Muscle layer of colon (tissue), 2 donors: ENCODE data around the gene TRIM15.
"Not testable (repeated sequence)": the region's sequence is repeated elsewhere in the genome, so short reads cannot be mapped to it uniquely, and the experiment has no call there.

ENCODE experiments used
- H3K27ac ChIP-seq: one replicate; pipeline ENCODE4 v1.7.0; 2013; ENCODE audit warnings: low read depth, mild to moderate bottlenecking, low read length, moderate library complexity
- H3K27me3 ChIP-seq, 2 donors: one replicate each; pipeline ENCODE4 v1.7.0; 2013; ENCODE audit warnings: low read length in 2 of 2, mild to moderate bottlenecking in 2 of 2; ENCODE audit not compliant: insufficient read depth in 2 of 2, control insufficient read depth in 1 of 2
- H3K36me3 ChIP-seq: one replicate; pipeline ENCODE4 v1.7.0; 2013; ENCODE audit warnings: mild to moderate bottlenecking, low read length; ENCODE audit not compliant: insufficient read depth
- H3K4me1 ChIP-seq: one replicate; pipeline ENCODE4 v1.7.0; 2013; ENCODE audit warnings: mild to moderate bottlenecking, low read length; ENCODE audit not compliant: insufficient read depth
- H3K4me3 ChIP-seq, 2 donors: one replicate each; pipeline ENCODE4 v1.7.0; 2013; ENCODE audit warnings: low read length in 2 of 2, low read depth in 1 of 2, mild to moderate bottlenecking in 1 of 2, moderate library complexity in 1 of 2
- H3K9ac ChIP-seq: one replicate; pipeline ENCODE4 v1.7.0; 2013; ENCODE audit warnings: low read length
- H3K9me3 ChIP-seq: one replicate; pipeline ENCODE4 v1.7.0; 2013; ENCODE audit warnings: mild to moderate bottlenecking, low read length
- donor health status: abdominal sarcoma.
- donor health status: Adenocarcinoma of cecum.

TRIM15 gene

DNA sequence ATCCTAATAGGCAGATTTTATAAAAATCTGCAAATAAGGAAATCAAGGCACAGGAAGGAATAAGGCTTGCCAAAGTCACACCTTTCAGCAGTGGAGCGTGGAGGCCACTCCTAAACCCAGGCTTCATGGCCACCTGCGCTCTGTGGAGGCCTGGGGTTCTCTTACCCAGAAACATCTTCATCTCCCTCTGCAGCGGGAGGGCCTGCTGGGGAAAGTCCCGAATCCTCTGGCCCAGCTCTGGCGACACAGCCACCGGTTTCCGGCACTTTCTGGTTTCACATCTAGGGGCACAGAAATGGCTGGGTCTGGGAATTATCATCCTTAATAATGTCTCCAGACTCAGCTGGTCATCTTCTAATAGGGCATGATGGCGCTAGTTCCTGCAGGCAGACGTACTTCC lies 6.6 kb upstream of the TRIM15 start:
- no peak overlapping the region for H3K4me3 ChIP-seq
- H3K4me1 ChIP-seq = peaks cover 4% of the 10 kb centered on the region
- H3K9ac ChIP-seq = no peak overlapping the region
- no peaks in the 10 kb centered on the region for H3K36me3 ChIP-seq
- H3K27ac ChIP-seq = no peak overlapping the region
- no peaks in the 10 kb centered on the region for H3K9me3 ChIP-seq
- H3K27me3 ChIP-seq = no peaks in the 10 kb centered on the region

DNA sequence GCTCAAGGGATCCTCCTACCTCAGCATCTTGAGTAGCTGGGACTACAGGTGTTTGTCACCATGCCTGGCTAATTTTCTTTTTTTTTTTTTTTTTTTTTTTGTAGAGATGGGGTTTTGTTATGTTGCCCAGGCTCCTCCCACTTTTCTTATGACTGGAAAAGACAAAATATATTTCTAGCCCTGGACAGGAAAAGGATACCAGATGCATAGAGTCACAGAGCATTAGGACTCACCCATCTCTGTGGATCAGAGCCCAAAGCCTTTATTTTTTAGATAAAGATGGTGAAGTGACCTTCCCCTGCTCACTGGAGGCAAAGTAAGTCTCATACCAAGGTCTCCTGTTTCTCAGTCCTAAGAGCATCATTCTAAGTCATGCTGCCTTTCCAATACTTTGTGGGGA lies 5.8 kb upstream of the TRIM15 start:
- Histone ChIP-seq H3K36me3 (no peaks in the 10 kb centered on the region), H3K27me3 (no peaks in the 10 kb centered on the region), H3K27ac (no peak overlapping the region), H3K4me3 (no peak overlapping the region), H3K9me3 (no peaks in the 10 kb centered on the region), H3K9ac (no peak overlapping the region), H3K4me1 (peaks cover 4% of the 10 kb centered on the region)

DNA sequence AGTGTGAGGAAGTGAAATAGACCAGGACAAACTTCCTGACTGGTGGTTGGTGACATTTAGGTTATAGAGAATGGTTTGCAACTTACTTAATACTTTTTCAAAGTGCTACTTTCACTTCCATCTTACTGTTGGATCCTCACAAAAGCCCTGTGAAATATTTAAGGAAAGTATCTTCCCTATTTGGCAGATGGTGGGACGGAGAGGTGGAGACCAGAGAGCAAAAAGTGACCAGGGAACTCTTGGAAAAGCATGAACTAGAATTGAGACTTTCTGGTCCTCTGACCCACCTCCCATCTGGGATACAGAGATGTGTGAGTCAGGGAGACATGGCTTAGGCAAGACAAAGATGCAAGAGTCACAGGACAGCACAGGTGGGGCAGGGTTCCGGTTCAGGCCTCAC lies 5.3 kb upstream of the TRIM15 start:
- Histone ChIP-seq H3K36me3 (no peaks in the 10 kb centered on the region), H3K4me1 (peaks cover 4% of the 10 kb centered on the region), H3K9me3 (no peaks in the 10 kb centered on the region), H3K4me3 (no peak overlapping the region), H3K9ac (no peak overlapping the region), H3K27ac (no peak overlapping the region), H3K27me3 (no peaks in the 10 kb centered on the region)

DNA sequence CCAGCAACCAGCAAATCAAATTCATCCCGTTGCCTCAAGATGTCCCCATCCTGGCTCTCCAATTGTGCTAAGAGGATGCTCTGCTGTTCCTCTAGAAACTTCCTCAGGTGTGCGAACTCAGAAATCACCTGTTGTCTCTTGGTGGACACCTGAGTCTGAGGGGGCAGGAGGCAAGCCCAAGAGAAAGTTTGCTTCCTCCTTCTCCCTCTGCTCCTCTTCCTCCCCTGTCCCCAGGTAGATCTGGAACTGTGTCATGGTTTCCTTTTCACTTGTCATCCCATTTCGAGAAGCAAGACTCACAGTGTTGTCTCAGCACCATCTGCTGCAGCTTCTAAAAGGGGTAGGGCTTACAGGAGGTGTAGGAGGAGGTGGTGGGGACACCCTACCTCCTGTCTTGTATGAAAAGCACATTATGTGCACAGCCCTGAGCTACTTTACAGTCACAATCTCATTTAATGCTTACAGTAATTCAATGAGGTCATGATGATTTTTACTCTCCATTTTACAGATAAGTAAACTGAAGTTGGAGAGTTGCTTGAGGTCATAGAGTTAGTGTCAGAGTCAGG lies 4.8 kb upstream of the TRIM15 start:
- Histone ChIP-seq H3K27me3 (no peaks in the 10 kb centered on the region), H3K4me3 (no peak overlapping the region), H3K36me3 (no peaks in the 10 kb centered on the region), H3K4me1 (peaks cover 4% of the 10 kb centered on the region), H3K9me3 (no peaks in the 10 kb centered on the region), H3K9ac (no peak overlapping the region), H3K27ac (no peak overlapping the region)

DNA sequence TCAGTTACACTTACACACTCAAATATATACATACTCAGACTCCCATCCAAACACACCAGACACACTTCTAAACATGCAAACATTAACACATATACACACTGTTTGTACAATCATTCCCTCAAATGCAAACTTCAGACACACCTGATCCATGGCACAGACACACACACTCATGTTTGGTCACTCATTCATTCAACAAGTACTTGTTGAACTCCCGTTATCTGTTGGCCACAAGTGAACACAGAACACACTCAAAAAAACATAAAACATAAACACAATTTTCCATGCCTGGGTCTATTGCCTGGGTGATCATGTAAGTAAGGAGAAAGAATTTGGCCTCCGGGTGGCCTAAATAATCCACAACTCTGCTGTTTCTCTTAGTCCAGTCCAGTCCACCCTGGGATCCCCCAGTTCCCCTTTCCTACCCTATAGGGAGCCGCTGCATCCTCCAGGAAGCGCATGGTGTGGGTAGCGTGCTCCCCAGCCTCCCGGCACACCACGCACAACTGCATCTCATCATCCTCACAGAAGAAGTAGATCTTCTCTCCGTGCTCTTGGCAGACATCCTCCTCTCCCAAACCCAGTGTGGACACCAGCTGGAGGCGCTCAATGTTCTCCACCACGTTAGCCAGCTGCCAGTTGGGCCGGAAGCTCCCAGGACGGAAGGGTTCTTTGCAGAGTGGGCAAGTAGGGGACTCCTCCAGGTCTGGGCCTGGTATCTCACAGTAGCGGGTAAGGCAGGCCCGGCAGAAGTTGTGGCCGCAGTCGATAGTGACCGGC lies 3.1 kb upstream of the TRIM15 start:
- no peaks in the 10 kb centered on the region for H3K36me3 ChIP-seq
- peaks cover 4% of the 10 kb centered on the region for H3K4me1 ChIP-seq
- H3K9me3 ChIP-seq = no peaks in the 10 kb centered on the region
- H3K4me3 ChIP-seq = no peak overlapping the region
- no peak overlapping the region for H3K27ac ChIP-seq
- H3K9ac ChIP-seq = no peak overlapping the region
- no peaks in the 10 kb centered on the region for H3K27me3 ChIP-seq

DNA sequence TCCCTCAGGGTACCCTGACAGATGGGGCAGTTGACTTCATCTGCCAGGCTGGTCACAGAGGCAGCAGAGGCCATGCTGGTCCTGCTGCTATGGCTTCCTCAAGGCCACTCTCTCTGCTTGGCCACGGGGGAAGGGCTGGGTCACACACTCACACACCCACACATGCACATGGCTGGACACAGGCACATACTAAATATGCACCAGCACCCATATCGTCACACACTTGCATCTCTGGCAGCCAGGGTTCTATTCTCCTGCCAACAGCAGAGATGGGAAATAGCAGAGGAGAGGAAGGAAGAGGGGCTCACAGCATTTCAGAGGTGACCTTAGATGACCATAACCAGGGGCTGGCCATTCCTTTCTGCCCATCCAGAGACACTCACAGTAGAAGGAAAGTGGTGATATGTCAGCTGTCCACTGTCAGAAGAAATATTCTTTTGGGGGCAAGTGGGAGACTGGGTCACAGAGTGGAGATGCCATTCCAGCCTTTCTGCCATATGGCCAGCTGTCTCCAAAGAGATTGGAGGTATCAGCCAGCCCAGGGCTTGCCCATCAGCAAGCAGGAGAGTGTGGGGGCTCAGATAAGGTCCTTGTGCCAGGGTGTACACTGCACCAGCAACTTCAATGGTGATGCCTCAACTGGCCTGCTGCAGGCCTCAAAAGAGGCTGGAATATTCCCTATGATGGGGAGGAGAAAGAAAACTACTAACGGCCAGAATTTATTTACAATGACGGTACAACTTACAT lies 2.4 kb upstream of the TRIM15 start, which contains the start of gene TRIM10:
TSS of gene TRIM10 (minus strand) at position 427 of the 747 bp plus-strand sequence. CDS start at position 74, 353 bp downstream.
- H3K4me1 ChIP-seq = no peaks in the 10 kb centered on the region
- no peak within 1 kb of the TSS for H3K27ac ChIP-seq
- no peak within 1 kb of the TSS for H3K9ac ChIP-seq

DNA sequence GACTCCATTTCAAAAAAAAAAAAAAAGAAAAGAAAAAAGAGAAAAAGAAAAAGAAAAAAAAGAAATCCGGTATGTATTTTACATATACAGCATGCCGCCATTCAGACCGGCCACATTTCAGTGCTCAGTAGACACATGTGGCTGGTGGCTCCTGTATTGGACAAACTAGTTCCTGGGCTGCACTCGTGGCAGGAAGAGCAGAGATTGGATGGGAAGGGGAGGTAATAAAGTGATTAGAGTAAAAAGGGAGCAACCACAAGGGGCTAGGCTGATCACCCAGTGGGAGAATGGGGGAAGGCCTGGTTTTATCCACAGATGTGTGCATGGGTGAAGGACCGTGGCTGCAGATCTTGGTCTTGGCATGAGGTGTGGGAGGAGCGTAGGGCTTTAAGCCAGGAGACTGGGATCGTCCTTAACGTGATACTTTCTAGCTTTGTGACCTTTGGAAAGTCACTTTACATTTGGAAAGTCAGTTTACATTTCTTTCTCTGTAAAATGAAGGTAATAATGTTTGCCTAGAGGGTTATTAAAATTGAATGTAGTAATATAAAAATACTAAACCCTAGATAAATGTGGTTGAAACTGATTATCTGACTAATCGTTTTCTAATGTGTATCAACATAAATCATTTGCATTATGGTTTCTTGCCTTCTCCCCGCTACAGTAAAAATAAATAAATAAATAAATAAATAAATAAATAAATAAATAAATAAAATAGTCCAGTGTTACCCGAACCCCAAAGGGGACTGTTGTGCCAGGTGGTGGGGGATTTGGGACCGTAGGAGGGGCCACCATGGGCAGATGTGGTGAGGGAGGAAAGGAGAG lies 869 bp upstream of the TRIM15 start:
- Histone ChIP-seq H3K9me3 (no peaks in the 10 kb centered on the region), H3K27me3 (no peaks in the 10 kb centered on the region), H3K27ac (no peak overlapping the region), H3K4me3 (no peak overlapping the region), H3K36me3 (no peaks in the 10 kb centered on the region), H3K4me1 (no peaks in the 10 kb centered on the region), H3K9ac (no peak overlapping the region)

More for the DNA sequence above, 2.4 kb upstream of the TRIM15 start, which contains the start of gene TRIM10:
- Histone ChIP-seq H3K27me3 (no peaks in the 10 kb centered on the region), H3K9me3 (no peaks in the 10 kb centered on the region), H3K36me3 (no peaks in the 10 kb centered on the region), H3K4me3 (no peak within 1 kb of the TSS)

DNA sequence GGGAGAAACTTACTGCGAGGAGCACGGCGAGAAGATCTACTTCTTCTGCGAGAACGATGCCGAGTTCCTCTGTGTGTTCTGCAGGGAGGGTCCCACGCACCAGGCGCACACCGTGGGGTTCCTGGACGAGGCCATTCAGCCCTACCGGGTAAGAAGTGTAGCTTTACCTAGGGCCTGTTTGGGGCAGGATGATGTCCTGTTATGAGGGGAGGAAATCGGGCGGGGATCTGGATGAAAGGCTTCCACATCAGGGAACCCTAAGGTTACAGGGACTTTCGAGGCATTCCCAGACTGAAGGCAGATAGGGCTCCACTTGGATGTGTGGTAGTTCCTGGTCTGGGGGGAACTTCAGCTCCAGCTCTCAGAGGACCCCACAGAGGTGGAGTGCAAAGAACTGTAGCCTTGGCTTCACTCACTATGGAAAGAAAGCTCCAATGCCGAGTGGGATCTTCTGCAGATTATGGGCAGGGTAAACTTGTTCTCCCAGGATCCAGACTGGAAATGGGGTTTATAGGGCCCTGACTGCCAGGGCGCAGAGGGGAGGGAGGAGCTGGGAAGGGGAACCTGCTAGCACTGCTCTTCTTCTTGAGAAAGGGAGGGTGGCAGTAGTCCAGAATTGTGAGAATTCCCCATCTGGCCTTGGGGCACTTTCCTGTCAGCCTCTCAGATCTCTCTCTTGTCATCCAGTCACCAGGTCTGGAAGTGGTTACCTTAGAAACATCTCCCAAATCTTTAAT lies 740 bp downstream of the TRIM15 start:
- no peaks in the 10 kb centered on the region for H3K4me1 ChIP-seq
- no peaks in the 10 kb centered on the region for H3K9me3 ChIP-seq
- no peak overlapping the region for H3K27ac ChIP-seq
- peaks cover 0 to 6% of the 10 kb centered on the region in 2 donors for H3K27me3 ChIP-seq
- no peak overlapping the region for H3K4me3 ChIP-seq
- no peaks in the 10 kb centered on the region for H3K36me3 ChIP-seq
- no peak overlapping the region for H3K9ac ChIP-seq

DNA sequence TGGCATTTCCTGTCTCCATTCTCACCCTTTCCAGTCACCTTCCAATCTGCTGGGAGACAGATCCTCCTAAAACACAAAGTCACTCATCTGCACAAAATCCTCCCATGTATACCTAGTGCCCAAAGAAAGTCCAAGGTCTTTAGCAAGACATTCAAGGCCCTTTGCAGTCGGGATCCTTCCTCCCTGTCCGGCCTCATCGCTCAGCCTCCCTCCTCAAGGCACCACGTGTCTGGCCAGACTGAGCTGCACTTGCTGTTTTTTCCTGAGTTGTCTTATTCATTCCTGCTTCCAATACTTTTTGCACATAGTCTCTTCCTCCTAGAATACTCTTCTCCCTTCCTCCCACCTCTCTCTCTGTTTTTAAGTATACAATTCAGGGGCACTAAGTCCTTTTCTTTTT lies 1.4 kb downstream of the TRIM15 start:
- no peaks in the 10 kb centered on the region for H3K36me3 ChIP-seq
- H3K4me1 ChIP-seq = no peaks in the 10 kb centered on the region
- H3K27me3 ChIP-seq = peaks cover 0 to 8% of the 10 kb centered on the region in 2 donors
- no peaks in the 10 kb centered on the region for H3K9me3 ChIP-seq
- H3K27ac ChIP-seq = no peak overlapping the region
- no peak overlapping the region for H3K4me3 ChIP-seq
- no peak overlapping the region for H3K9ac ChIP-seq

DNA sequence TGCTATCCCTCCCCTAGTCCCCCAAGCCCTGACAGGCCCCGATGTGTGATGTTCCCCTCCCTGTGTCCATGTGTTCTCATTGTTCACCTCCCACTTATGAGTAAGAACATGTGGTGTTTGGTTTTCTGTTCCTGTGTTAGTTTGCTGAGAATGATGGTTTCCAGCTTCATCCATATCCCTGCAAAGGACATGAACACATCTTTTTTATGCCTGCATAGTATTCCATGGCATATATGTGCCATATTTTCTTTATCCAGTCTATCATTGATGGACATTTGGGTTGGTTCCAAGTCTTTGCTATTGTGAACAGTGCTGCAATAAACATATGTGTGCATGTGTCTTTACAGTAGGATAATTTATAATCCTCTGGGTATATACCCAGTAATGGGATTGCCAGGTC lies 1.9 kb downstream of the TRIM15 start:
- not testable (repeated sequence) for H3K27me3 ChIP-seq, H3K4me1 ChIP-seq, H3K9ac ChIP-seq, H3K36me3 ChIP-seq, H3K4me3 ChIP-seq, H3K9me3 ChIP-seq, H3K27ac ChIP-seq
